Measurements from ENCODE around the gene MGAT4A.

The MGAT4A gene

GRCh38 chr2:98751748-98752147, 20.8 kb upstream of the MGAT4A start:
- no peak overlapping the region for H3K4me3 ChIP-seq
- peak overlapping the region in 4 of 11 experiments; percentile 3 to 99 (median 90); a peak in 4 of 22 replicates for H3K4me2 ChIP-seq
- TF ChIP-seq Cebpa-rat (IDR thresholded peaks at IDR 0.05), result no peak
- no peaks in the 10 kb centered on the region for H3K27me3 ChIP-seq
- no peak overlapping the region; a peak in 1 of 22 replicates for H3K27ac ChIP-seq
- no peak overlapping the region for H3K9ac ChIP-seq
- no peaks in the 10 kb centered on the region for H3K36me3 ChIP-seq
- no peaks in the 10 kb centered on the region for H4K20me1 ChIP-seq
- H3K9me3 ChIP-seq (replicated peaks in 1 of 11), result peaks cover 0 to 34% (median 19%) of the 10 kb centered on the region in 11 experiments; a peak in 18 of 22 replicates
- H3K4me1 ChIP-seq, result peaks cover 25 to 97% (median 51%) of the 10 kb centered on the region in 10 experiments

- Histone ChIP-seq H3K9me3 (replicated peaks in 1 of 11) (peaks cover 0 to 34% (median 19%) of the 10 kb centered on the region in 11 experiments; a peak in 18 of 22 replicates), H3K27me3 (no peaks in the 10 kb centered on the region), H3K4me1 (peaks cover 17 to 97% (median 41%) of the 10 kb centered on the region in 10 experiments), H3K9ac (peak overlapping the region in 1 of 11 experiments; percentile 73; a peak in 2 of 22 replicates), H4K20me1 (no peaks in the 10 kb centered on the region), H3K27ac (peak overlapping the region in 7 of 11 experiments; percentile 6 to 92 (median 81); a peak in 10 of 22 replicates), H3K4me3 (no peak overlapping the region), H3K36me3 (no peaks in the 10 kb centered on the region), H3K4me2 (peak overlapping the region in 5 of 11 experiments; percentile 76 to 99 (median 89); a peak in 10 of 22 replicates)
- no peak for TF ChIP-seq Cebpa-rat (IDR thresholded peaks at IDR 0.05)
These were observed 19.8 kb upstream of the MGAT4A start for GRCh38 chr2:98750593-98751282.

GRCh38 chr2:98749066-98749450, 18.1 kb upstream of the MGAT4A start:
- Histone ChIP-seq H3K27me3 (no peaks in the 10 kb centered on the region), H4K20me1 (no peaks in the 10 kb centered on the region), H3K4me1 (peaks cover 18 to 97% (median 39%) of the 10 kb centered on the region in 10 experiments), H3K9ac (peak overlapping the region in 9 of 11 experiments; percentile 2 to 73 (median 66); a peak in 14 of 22 replicates), H3K9me3 (replicated peaks in 1 of 11) (peaks cover 0 to 30% (median 18%) of the 10 kb centered on the region in 11 experiments; a peak in 18 of 22 replicates), H3K36me3 (no peaks in the 10 kb centered on the region), H3K4me2 (peak overlapping the region; percentile 28 to 99 (median 80)), H3K27ac (peak overlapping the region in 9 of 11 experiments; percentile 57 to 92 (median 79); a peak in 18 of 22 replicates), H3K4me3 (no peak overlapping the region; a peak in 1 of 20 replicates)
- TF ChIP-seq Cebpa-rat (IDR thresholded peaks at IDR 0.05), result no peak

DNA sequence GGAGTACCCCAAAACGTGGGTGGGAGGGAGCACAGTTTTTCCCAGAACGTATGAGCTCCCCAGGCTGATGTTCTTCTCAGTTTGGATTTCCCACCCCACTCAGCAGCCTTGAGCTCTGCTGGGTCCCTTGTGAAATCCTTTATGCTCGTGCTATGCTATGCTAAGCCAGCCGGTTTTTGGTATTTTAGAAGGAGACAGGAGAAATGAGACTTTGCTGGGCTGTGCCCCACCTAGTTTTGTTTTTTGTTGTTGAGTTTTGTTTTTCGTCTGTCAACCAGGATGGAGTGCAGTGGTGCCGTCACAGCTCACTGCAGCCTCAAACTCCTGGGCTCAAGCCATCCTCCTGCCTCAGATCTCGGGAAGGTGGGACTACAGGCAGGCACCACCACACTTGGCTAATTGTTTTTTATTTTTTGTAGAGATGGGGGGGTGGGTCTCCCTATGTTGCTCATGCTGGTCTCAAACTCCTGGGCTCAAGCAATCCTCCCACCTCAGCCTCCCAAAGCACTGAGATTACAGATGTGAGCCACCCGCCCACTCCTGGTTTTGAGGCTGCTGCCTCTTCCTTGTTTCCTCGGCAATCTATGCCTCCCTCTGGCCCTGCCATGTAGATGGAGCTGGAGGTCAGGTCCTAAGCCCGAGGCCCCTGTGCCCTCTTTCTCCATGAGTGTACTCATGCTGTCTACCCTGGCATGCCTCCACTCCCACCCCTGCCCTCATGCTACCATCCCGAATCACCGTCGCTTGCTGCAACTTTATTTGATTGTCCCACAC, 17.5 kb upstream of the MGAT4A start:
- Histone ChIP-seq H3K36me3 (no peaks in the 10 kb centered on the region), H3K4me1 (peaks cover 18 to 97% (median 38%) of the 10 kb centered on the region in 10 experiments), H3K27me3 (no peaks in the 10 kb centered on the region), H4K20me1 (no peaks in the 10 kb centered on the region), H3K9me3 (replicated peaks in 1 of 11) (peaks cover 0 to 27% (median 18%) of the 10 kb centered on the region in 11 experiments; a peak in 18 of 22 replicates), H3K27ac (peak overlapping the region in 9 of 11 experiments; percentile 57 to 92 (median 75); a peak in 18 of 22 replicates), H3K9ac (peak overlapping the region in 8 of 11 experiments; percentile 26 to 70 (median 65); a peak in 13 of 22 replicates), H3K4me2 (peak overlapping the region; percentile 28 to 90 (median 71)), H3K4me3 (no peak overlapping the region)
- TF ChIP-seq Cebpa-rat (IDR thresholded peaks at IDR 0.05), result no peak

GRCh38 chr2:98747888-98748287, 17.0 kb upstream of the MGAT4A start:
- TF ChIP-seq Cebpa-rat (IDR thresholded peaks at IDR 0.05), result no peak

DNA sequence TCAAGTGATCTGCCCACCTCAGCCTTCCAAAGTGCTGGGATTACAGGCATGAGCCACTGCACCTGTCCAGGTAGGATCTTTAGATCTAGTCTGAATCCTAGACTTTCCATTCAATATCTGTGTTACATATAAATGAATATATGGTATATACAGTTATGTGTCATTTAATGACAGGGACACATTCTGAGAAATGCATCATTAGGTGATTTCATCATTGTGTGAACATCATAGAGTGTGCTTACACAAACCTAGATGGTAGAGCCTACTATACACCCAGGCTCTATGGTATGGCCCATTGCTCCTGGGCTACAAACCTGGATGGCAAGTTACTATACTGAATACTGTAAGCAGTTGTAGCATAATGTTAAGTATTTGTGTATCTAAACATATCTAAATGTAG, 15.5 kb upstream of the MGAT4A start:
- no peaks in the 10 kb centered on the region for H4K20me1 ChIP-seq
- no peaks in the 10 kb centered on the region for H3K36me3 ChIP-seq
- H3K9me3 ChIP-seq (replicated peaks in 1 of 11), result peaks cover 0 to 7% (median 0%) of the 10 kb centered on the region in 11 experiments; a peak in 9 of 22 replicates
- H3K4me2 ChIP-seq, result peak overlapping the region in 2 of 11 experiments; percentile 80 to 86; a peak in 4 of 22 replicates
- H3K4me3 ChIP-seq, result no peak overlapping the region
- peak overlapping the region in 1 of 11 experiments; percentile 39; a peak in 1 of 22 replicates for H3K27ac ChIP-seq
- H3K4me1 ChIP-seq, result peaks cover 18 to 81% (median 38%) of the 10 kb centered on the region in 10 experiments
- H3K27me3 ChIP-seq, result no peaks in the 10 kb centered on the region
- no peak overlapping the region for H3K9ac ChIP-seq
- no peak for TF ChIP-seq Cebpa-rat (IDR thresholded peaks at IDR 0.05)

More at GRCh38 chr2:98747888-98748287, 17.0 kb upstream of the MGAT4A start:
- Histone ChIP-seq H3K27me3 (no peaks in the 10 kb centered on the region), H4K20me1 (no peaks in the 10 kb centered on the region), H3K27ac (peak overlapping the region in 9 of 11 experiments; percentile 57 to 92 (median 75); a peak in 16 of 22 replicates), H3K9ac (peak overlapping the region in 6 of 11 experiments; percentile 41 to 70 (median 66); a peak in 9 of 22 replicates), H3K4me2 (peak overlapping the region; percentile 28 to 90 (median 71); a peak in 17 of 22 replicates), H3K36me3 (no peaks in the 10 kb centered on the region), H3K9me3 (replicated peaks in 1 of 11) (peaks cover 0 to 21% (median 12%) of the 10 kb centered on the region in 11 experiments; a peak in 17 of 22 replicates), H3K4me3 (no peak overlapping the region), H3K4me1 (peaks cover 18 to 92% (median 38%) of the 10 kb centered on the region in 10 experiments)

DNA sequence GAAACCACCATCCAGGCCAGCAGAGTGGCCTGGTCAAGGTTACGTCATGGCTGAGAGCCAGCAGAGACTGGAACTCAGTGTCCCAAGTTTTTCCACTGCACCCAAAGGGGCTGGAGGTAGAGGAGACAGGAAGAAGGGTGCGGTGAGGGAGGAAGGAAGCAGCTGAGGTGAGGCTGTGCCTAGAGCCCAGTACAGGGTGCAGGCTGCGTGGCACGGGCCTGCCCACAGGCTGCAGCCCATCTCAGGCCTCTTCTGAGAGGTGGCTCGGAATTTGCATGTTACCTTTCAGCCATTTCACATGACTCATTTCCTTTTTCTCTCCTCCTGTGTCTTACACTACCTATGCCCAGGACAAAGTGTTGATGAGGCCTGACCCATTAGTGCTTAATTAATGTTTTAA, 13.7 kb upstream of the MGAT4A start:
- H3K4me3 ChIP-seq, result no peak overlapping the region
- H3K4me2 ChIP-seq, result peak overlapping the region in 5 of 11 experiments; percentile 26 to 41 (median 34); a peak in 5 of 22 replicates
- no peaks in the 10 kb centered on the region; a peak in 1 of 22 replicates for H3K9me3 ChIP-seq (replicated peaks in 1 of 11)
- H3K4me1 ChIP-seq, result peaks cover 18 to 78% (median 30%) of the 10 kb centered on the region in 10 experiments
- no peaks in the 10 kb centered on the region for H3K36me3 ChIP-seq
- H3K27ac ChIP-seq, result no peak overlapping the region
- H4K20me1 ChIP-seq, result no peaks in the 10 kb centered on the region
- H3K27me3 ChIP-seq, result no peaks in the 10 kb centered on the region
- no peak overlapping the region for H3K9ac ChIP-seq
- TF ChIP-seq Cebpa-rat (IDR thresholded peaks at IDR 0.05), result no peak

DNA sequence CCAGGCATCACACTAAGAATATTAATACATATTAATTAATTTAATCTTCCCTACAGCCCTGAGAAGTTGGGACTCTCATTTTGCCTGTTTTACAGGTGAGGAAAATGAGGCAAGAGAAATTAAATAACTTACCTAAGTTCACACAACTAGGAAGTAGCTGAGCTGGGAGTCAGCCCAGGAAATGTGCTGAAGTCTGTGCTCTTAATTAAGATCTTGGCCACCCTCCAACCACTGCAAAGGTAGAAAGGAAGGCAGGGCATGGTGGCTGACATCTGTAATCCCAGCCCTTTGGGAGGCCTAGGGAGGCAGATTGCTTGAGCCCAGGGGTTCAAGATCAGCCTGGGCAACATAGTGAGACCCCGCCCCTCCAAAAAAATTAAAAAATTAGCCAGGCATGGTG, 12.9 kb upstream of the MGAT4A start:
- no peak overlapping the region for H3K9ac ChIP-seq
- H3K27ac ChIP-seq, result no peak overlapping the region
- TF ChIP-seq Cebpa-rat (IDR thresholded peaks at IDR 0.05), result no peak
- no peaks in the 10 kb centered on the region; a peak in 1 of 22 replicates for H3K9me3 ChIP-seq (replicated peaks in 1 of 11)
- H3K4me3 ChIP-seq, result no peak overlapping the region
- H3K27me3 ChIP-seq, result no peaks in the 10 kb centered on the region
- no peaks in the 10 kb centered on the region for H3K36me3 ChIP-seq
- no peaks in the 10 kb centered on the region for H4K20me1 ChIP-seq
- peaks cover 11 to 74% (median 23%) of the 10 kb centered on the region in 10 experiments for H3K4me1 ChIP-seq
- H3K4me2 ChIP-seq, result peak overlapping the region in 5 of 11 experiments; percentile 15 to 41 (median 26); a peak in 7 of 22 replicates
